A673 (cell line): ENCODE measurements around the gene SPATA46.
"Not testable (repeated sequence)": the region's sequence is repeated elsewhere in the genome, so short reads cannot be mapped to it uniquely, and the experiment has no call there.

ENCODE experiments used
- CTCF ChIP-seq: fragments of 300-800, 200-600 bp; sonication (generic); conservative IDR thresholded peaks from 2 replicates; pipeline ENCODE4 v1.5.1; 2017; ENCODE audit warnings: low read depth, mild to moderate bottlenecking, antibody characterized with exemption, low read length, moderate library complexity, mixed read lengths
- EZH2 ChIP-seq: fragments of 200-600 bp; sonication (generic); IDR thresholded peaks from 2 replicates; pipeline ENCODE4 v1.6.1; 2017; ENCODE audit warnings: borderline replicate concordance, low read depth, mild to moderate bottlenecking, mixed read lengths, antibody characterized with exemption, low read length; ENCODE audit not compliant: poor library complexity, severe bottlenecking

GRCh38 chr1:162419450-162419931 is 42.8 kb upstream of the SPATA46 start:
- not testable (repeated sequence) for TF ChIP-seq CTCF, EZH2
